Measurements from ENCODE around the gene MRAP.

The MRAP gene

GRCh38 chr21:32311621-32312020 lies 13.0 kb downstream of the MRAP start:
- H3K36me3 ChIP-seq (ENCODE audit: low read depth), result peaks cover 49% of the 10 kb centered on the region
- no peak overlapping the region for H3K4me3 ChIP-seq (ENCODE audit: severe bottlenecking)
- no peak for TF ChIP-seq CTCF (IDR thresholded peaks at IDR 0.05; ENCODE audit: poor library complexity, severe bottlenecking)
- DNase-seq (ENCODE audit: low spot score) (no peak), ATAC-seq (ENCODE audit: low read depth) (no peak)
- H3K4me1 ChIP-seq (ENCODE audit: insufficient read depth, poor library complexity, severe bottlenecking), result no peaks in the 10 kb centered on the region
- H3K27ac ChIP-seq (ENCODE audit: poor library complexity, severe bottlenecking), result no peak overlapping the region
- H3K9me3 ChIP-seq (ENCODE audit: severe bottlenecking), result no peaks in the 10 kb centered on the region
- no peaks in the 10 kb centered on the region for H3K27me3 ChIP-seq (ENCODE audit: insufficient read depth, poor library complexity, severe bottlenecking)

DNA sequence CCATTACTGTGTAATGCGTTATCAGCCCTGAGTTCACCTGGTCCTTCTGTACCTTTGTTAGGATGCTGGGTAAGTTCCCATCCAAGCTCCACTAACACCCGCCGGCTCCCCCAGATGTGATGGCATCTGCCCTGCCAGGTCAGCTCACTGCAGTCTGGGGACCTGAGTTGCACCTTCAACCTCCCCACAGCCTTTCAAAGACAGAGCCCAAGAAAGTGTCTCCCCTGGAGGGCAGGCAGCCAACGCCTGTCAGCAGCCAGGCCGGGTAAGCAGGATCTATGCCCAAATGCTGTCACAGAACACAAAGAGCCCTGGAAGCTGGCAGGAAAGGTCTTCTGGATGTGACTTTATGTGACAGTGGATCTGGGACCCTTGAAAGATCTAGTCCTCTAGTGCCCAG lies 13.7 kb downstream of the MRAP start:
- DNase-seq (ENCODE audit: low spot score) (no peak), ATAC-seq (ENCODE audit: low read depth) (no peak)
- no peak overlapping the region for H3K27ac ChIP-seq (ENCODE audit: poor library complexity, severe bottlenecking)
- H3K9me3 ChIP-seq (ENCODE audit: severe bottlenecking), result no peaks in the 10 kb centered on the region
- no peaks in the 10 kb centered on the region for H3K27me3 ChIP-seq (ENCODE audit: insufficient read depth, poor library complexity, severe bottlenecking)
- no peak overlapping the region for H3K4me3 ChIP-seq (ENCODE audit: severe bottlenecking)
- peaks cover 52% of the 10 kb centered on the region for H3K36me3 ChIP-seq (ENCODE audit: low read depth)
- TF ChIP-seq CTCF (IDR thresholded peaks at IDR 0.05; ENCODE audit: poor library complexity, severe bottlenecking), result no peak
- H3K4me1 ChIP-seq (ENCODE audit: insufficient read depth, poor library complexity, severe bottlenecking), result no peaks in the 10 kb centered on the region

GRCh38 chr21:32312976-32313375 lies 14.3 kb downstream of the MRAP start:
- Histone ChIP-seq H3K9me3 (ENCODE audit: severe bottlenecking) (no peaks in the 10 kb centered on the region), H3K36me3 (ENCODE audit: low read depth) (peaks cover 59% of the 10 kb centered on the region), H3K4me1 (ENCODE audit: insufficient read depth, poor library complexity, severe bottlenecking) (no peaks in the 10 kb centered on the region), H3K4me3 (ENCODE audit: severe bottlenecking) (no peak overlapping the region), H3K27ac (ENCODE audit: poor library complexity, severe bottlenecking) (no peak overlapping the region), H3K27me3 (ENCODE audit: insufficient read depth, poor library complexity, severe bottlenecking) (no peaks in the 10 kb centered on the region)
- ATAC-seq (ENCODE audit: low read depth) (no peak), DNase-seq (ENCODE audit: low spot score) (no peak)
- TF ChIP-seq CTCF (IDR thresholded peaks at IDR 0.05; ENCODE audit: poor library complexity, severe bottlenecking), result no peak

- Histone ChIP-seq H3K4me3 (ENCODE audit: severe bottlenecking) (no peak overlapping the region), H3K27ac (ENCODE audit: poor library complexity, severe bottlenecking) (no peak overlapping the region), H3K9me3 (ENCODE audit: severe bottlenecking) (no peaks in the 10 kb centered on the region), H3K36me3 (ENCODE audit: low read depth) (peaks cover 77% of the 10 kb centered on the region), H3K27me3 (ENCODE audit: insufficient read depth, poor library complexity, severe bottlenecking) (no peaks in the 10 kb centered on the region), H3K4me1 (ENCODE audit: insufficient read depth, poor library complexity, severe bottlenecking) (no peaks in the 10 kb centered on the region)
- DNase-seq (ENCODE audit: low spot score) (no peak), ATAC-seq (ENCODE audit: low read depth) (no peak)
- TF ChIP-seq CTCF (IDR thresholded peaks at IDR 0.05; ENCODE audit: poor library complexity, severe bottlenecking), result no peak
Observed at GRCh38 chr21:32314806-32315205, 16.2 kb downstream of the MRAP start.

GRCh38 chr21:32315511-32316281 lies 17.0 kb downstream of the MRAP start:
- ATAC-seq (ENCODE audit: low read depth) (no peak), DNase-seq (ENCODE audit: low spot score) (no peak)
- H3K27me3 ChIP-seq (ENCODE audit: insufficient read depth, poor library complexity, severe bottlenecking), result no peaks in the 10 kb centered on the region
- no peaks in the 10 kb centered on the region for H3K4me1 ChIP-seq (ENCODE audit: insufficient read depth, poor library complexity, severe bottlenecking)
- no peak for TF ChIP-seq CTCF (IDR thresholded peaks at IDR 0.05; ENCODE audit: poor library complexity, severe bottlenecking)
- H3K27ac ChIP-seq (ENCODE audit: poor library complexity, severe bottlenecking), result no peak overlapping the region
- H3K36me3 ChIP-seq (ENCODE audit: low read depth), result peaks cover 82% of the 10 kb centered on the region
- no peak overlapping the region for H3K4me3 ChIP-seq (ENCODE audit: severe bottlenecking)
- H3K9me3 ChIP-seq (ENCODE audit: severe bottlenecking), result no peaks in the 10 kb centered on the region

Data from RWPE2 (cell line).